Measurements from ENCODE around the gene YEATS4.
A peak's percentile ranks its signal among the peaks of the same experiment; 100 is the strongest.
"Not testable (repeated sequence)": the region's sequence is repeated elsewhere in the genome, so short reads cannot be mapped to it uniquely, and the experiment has no call there.

Gene YEATS4

DNA sequence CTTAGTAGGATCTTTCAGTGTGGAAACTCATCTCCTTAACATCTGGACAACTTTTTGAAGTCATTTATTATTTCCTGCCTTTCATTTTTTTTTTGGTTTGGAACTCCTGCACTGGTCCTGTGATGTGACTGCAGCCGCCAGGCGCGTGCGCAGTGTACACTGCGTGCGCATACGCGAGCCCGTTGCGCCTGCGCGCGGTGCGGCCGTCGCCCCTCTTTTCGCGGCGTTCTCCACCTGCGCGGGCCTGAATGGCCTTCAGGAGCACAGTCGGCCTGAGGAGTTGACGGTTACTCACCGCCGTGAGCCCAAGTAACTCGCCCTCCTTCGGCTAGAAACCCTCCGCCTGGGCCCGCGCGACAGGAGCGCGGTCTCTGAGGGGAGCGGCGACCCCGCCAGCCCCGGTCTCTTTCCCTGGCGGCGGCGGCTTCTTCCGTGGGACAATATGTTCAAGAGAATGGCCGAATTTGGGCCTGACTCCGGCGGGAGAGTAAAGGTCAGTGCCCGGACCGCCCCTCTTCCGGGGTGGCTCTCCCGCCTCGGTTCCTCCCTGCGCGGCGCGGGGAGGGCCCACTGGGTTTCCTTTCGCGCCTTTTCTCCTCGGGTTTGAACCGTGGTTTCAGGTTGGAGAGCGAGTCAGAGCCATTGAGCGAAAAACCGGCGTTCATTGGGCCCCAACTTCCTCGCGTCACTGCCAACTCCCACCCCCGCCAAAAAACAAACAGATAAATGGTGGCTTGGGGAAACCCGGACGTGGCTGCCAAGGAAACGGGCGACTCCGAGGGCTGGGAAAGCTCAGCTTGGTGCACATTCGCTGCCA lies at the start of gene YEATS4:
Gene YEATS4, plus strand, starts transcription at position 213 of the 817 bp plus-strand sequence. Its CDS starts 230 bp downstream, at position 443.
- DNase-seq = peak; percentile 77 to 79

DNA sequence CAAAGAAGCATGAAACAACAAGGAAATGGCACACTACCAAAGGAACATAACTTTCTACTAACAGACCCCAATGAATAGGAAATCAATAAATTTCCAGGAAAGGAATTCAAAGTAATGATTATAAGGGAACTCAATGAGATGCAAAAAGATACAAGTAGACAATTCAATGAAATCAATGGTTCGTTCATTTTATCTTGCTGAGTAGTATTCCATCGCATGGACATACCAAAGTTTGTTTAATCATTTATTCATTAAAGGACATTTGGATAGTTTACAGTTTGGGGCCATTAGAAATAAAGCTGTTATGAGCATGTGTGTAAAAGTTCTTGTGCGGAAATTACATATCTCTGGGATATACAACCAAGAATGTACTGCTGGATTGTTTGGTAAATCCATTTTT lies 46.3 kb upstream of the YEATS4 start:
- no peak for DNase-seq

DNA sequence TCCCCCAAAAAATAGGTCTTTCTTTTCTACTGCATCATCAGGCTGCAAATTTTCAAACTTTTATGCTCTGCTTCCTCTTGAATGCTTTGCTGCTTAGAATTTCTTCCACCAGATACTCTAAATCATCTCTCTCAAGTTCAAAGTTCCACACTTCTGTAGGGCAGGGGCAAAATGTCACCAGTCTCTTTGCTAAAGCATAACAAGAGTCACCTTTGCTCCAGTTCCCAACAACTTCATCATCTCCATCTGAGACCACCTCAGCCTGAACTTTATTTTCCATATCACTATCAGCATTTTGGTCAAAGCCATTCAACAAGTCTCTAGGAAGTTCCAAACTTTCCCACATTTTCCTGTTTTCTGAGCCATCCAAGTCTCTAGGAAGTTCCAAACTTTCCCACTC lies 42.8 kb upstream of the YEATS4 start:
- DNase-seq = not testable (repeated sequence)

DNA sequence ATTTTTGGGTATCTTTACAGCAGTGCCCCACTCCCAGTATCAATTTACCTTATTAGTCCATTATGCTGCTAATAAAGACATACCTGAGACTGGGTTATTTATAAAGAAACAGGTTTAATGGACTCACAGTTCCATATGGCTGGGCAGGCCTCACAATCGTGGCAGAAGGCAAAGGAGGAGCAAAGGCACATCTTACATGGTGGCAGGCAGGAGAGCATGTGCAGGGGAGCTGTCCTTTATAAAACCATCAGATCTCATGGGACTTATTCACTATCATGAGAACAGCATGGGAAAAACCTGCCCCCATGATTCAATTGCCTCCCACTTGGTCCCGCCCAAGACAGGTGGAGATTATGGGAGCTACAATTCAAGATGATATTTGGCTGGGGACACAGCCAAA lies 42.3 kb upstream of the YEATS4 start:
- not testable (repeated sequence) for DNase-seq

DNA sequence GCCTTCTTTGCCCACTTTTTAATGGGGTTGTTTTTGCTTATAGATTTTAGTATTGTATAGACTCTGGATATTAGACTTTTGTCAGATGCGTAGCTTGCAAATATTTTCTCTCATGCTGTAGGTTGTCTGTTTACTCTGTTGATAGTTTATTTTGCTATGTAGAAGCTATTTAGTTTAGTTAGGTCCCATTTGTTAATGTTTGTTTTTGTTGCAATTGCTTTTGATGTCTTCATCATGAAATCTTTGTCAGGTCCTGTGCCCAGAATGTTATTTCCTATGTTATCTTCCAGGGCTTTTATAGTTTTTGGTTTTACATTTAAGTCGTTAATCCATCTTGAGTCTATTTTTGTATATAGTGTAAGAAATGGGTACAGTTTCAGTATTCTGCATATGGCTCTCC lies 41.3 kb upstream of the YEATS4 start:
- no peak for DNase-seq

DNA sequence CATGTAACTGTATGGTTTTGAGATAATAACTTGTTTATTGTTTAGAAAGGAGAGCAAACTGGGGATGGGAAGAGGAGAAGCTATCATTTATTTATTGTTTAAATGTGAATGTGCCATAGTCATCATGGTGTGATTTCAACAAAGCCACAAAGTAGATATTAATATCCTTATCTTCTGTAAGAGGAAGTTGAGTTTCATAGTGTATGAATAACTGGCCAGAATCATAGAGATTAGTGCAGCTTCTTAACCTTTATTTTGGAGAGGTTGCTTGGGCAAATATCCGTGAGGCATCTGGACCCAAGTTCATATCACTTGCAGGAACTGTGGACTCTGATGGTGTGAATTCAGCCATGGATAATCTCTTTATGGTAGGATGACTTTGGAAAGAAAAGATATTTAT lies 38.2 kb upstream of the YEATS4 start:
- no peak for DNase-seq

DNA sequence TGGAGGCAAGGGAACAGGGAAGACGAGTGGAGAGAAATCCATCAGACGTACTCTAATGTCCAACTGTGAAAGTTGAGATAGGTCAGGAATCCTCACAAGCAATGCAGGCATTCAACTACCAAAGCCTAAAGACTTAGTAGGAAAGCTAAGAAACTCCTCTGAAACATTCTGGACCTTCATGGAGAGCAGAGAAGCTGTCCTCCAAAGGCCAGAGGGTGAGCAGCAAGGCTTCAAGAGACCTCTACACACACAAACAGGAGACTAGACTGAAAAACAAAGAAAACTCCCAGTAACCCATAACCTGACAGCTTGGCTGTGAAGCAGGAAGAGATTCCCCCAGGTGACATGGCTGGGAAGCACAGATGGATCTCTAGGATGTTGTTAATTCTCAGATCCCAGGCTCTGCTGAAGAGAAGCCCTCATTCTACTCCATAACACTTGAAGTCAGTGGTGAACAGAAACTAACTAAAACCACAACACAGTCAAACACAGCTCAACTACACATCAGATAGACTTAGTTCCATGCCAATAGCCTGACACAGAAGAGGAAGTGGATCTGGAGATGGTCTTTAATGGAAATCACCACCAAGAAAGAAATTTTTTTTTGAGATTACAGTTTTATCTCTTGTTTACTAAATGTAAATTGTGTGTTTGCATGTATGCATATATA lies 34.6 kb upstream of the YEATS4 start:
- DNase-seq = no peak

DNA sequence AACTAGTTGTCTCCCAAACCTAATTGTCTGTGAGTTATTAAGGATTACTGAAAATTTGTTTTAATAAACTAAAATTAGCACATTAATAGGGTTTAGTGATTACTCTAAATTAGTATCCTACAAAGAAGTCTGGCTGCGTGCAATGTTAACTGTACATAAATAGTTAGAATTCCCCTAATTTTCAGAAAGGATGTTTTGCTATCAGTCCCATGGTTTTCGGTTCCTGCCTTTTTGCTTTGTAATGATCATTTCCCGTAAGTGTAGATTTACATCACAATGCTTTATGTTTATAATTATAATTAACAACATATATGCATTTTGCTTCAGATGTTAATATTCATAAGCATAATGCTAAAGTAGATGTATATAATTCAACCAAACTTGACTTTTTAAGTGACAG lies 31.1 kb upstream of the YEATS4 start:
- no peak for DNase-seq

DNA sequence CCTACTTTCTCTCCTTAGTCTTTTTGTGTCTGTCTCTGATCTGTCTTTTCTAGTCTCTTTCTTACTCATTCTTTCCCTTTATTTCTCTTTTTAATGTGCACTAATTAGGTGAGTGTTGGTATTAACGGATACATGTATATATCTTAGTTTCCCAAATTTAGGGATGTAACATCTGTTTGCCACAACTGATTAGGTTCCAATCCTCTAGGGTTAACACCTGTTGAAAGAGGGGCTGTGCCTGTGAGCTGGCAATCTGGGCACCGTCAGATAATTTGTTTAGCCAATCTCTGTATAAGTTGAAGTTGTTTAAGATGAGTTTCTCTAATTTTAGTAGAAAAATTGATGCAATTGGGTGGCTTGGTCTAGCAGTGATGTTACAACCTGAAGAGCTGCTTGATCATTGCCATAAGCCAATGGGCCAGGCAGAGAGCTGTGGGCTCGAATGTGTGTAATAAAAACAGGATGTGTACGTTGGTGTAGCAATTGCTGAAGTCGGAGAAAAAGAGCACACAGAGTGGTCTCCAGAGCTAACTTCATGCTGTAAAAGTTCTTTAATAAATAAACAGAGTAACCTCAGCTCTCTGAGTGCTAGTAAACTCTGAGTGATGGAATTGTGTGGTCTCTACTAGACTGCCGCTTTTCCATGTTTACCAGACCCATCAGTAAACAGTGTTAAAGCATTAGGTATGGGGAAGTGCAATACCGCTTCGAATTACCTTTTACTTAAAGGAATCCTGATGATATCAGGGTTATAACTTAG lies 29.7 kb upstream of the YEATS4 start:
- no peak for DNase-seq

DNA sequence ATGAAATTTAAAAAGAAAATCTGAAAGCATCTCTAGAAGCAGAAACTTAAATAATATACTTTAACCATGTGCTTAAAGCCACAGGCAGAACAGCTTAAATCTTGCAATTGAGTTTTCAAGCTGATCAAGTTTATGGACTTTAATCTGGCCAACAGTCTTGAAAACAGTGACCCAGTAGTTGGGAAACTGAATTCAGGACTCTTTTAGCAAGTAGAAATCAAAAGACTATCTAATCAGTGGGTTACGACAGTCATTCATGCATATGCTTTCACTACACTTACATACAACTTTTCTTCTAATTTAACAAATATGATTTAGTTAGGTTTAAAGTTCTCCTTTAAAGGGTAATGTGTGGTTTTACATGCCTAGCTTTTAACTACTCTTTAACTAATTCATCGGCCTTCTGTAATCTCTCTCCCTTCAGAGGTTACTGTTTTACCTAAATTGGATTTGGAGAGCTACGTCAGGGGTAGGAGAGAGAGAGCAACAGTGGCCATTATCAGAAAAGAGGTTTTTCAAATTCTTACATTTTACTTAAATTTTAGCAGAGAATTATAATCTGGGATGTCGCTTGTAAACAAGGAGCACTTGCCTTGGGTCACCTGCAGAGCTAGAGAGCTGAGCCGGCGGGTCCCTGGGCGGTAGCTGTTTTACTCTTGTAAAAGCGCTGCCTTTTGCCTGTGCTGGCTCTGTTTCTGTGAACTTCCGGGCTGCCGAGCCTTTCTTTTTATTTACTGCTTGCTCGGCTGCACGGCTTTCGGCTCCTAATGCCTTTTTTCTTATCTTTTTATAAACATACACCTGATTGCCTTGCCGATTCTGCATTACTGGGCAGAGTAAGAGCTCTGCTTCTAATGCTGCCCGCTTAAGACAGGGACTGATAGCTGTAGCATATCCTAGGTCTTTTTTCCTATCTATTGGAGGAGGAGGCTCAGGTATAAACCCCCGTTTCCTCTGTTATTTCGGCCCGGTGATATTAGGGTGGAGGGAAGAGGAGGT lies 28.8 kb upstream of the YEATS4 start:
- peak; percentile 25 to 43 for DNase-seq

DNA sequence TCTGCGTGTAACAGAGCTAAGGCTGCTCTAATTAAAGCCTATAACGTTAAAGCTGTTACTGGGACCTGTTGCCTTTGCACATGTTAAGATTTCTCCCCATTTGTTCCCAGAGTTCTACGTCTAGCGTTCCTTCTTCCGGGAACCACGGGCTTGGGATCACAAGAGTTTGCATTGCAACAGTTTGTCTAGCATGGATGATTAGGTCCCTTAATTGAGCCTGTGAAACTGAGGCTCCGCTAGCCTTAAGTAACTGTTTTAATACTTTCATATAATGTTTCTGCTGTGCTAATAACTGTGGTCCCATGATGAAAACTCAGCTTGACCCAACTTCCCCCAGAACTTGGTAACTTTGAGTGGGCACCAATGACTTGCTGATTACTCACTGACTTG lies 28.0 kb upstream of the YEATS4 start:
- DNase-seq = no peak

DNA sequence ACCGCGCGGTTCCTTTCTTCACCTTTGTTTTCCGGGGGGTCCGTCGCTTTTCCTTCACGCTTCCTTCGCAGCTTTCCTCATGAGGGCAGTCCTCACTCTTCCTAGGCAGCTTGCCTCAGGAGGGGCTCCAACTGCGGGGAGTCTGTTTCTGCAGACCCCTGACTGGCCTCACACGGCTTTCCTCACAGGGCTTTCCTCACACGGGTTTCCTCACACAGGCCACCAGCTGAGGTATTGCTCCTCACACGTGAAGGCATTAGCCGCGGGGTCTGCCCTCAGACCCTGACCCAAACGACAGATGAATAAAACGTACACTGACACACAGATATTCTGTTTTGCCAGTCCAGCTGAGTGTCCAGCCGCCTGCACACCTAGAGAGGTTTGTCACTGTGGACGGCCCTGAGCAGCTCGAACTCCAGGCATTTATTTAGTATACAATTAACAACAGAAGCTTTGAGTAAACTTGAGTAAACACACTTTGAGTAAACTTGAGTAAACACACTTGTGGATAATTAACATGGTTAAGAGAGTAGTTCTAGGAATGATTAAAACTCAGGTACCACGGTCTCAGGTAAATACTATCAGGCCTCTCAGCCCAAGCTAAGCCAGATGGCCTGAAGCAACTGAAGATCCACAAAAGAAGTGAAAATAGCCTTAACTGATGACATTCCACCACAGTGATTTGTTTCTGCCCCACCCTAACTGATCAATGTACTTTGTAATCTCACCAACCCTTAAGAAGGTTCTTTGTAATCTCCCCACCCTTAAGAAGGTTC lies 27.4 kb upstream of the YEATS4 start:
- DNase-seq = no peak

DNA sequence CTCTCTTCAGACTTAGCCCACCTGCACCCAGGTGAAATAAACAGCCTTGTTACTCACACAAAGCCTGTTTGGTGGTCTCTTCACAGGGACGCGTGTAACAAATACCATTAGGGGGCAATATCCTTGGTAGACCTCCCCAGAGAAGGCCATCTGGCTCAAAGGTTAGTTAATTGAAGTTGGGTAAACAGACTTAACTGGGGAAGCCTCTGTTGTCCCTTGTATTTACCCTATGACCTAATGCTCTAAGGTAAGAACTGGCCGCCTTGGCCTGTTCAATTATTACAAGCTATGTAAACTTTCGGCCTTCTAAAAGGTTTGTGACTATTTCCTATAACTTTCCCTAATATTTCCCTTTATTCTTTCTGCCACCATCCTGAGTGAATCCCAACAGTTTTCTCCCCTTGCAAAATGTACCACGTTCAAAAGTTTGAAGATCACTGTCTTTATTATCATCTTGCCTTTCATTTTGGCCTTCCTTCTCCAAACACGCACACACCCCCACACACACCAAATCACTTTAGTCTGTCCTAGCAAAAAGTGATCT lies 26.7 kb upstream of the YEATS4 start:
- no peak for DNase-seq

DNA sequence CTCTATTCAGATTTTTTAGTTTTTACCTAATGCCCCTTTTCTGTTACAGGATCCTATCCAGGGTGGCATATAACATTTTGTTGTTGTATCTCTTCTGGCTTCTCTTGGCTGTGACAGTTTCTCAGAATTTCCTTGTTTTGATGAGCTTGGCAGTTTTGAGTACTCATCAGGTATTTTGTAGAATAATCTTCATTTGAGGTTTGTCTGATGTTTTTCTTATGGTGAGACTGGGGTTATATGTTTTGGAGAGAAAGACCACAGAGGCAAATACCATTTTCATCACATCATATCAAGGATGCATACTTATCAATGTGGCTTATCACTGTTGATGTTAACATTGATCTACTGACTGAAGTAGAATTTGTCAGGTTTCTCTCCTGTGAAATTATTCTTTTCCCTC lies 25.4 kb upstream of the YEATS4 start:
- DNase-seq = no peak

DNA sequence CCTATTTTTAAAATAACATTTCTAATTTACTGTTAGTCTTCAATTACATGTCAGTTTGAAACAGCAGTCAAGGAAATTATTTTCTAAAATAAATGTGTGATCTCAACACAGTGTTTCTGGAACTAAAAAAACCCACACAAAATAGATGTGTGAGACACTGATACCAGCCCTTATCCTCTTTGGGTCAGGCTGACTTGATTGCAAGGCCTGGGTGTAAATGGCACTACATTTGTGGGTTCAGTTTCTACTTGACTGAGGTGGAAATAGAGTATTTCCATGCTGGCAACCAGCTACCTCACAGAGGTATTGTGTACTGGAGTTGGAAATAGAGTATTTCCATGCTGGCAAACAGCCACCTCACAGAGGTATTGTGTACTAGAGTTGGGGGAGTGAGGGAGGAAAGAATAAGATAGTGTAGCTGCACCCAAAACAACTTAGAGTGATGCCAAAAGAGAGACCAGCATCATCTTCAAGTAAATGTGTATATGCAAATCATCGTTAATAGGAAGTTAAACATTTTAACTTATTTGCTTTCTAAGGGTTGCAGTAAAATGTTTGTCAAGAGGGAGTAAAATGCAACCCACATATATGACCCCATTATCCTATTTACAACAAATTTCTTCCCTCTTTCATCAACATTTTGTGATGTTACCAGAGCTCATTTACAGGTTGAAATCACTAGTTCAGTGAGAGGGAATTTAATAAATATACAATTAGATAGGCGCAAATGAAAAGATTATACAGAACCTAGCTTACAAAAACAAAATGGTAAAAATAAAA lies 22.0 kb upstream of the YEATS4 start:
- DNase-seq = no peak

DNA sequence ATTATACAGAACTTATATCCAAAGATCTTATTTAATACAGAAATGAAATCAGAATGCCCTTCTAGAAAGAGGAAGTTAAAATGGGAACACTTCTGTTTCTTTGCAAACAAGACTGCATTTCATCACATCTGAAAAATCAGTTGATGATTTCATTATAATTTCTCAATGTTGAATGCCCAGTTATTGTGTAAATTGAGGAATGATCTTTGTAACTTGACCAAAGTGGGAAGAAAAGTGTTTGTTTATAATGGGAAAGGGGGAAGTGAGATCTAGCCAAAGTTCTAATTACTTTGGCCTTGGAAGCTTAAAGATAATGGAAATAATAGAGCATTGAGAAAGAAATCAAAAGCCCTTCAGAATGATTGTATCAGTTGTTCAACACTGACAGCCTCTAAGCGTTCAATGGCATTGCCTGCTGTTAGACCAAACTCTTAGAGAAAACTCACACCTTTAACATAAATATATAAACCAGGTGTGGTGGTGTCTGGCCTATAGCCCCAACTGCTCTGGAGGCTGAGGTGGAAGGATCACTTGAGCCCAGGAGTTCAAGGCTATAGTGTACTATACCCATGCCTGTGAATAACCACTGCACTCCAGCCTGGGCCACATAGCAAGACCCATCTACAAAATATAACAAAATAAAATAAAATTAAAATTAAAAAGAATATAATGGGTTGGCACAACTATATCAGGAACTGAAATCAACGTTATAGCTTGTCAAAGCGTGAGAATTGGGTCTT lies 21.3 kb upstream of the YEATS4 start:
- no peak for DNase-seq

DNA sequence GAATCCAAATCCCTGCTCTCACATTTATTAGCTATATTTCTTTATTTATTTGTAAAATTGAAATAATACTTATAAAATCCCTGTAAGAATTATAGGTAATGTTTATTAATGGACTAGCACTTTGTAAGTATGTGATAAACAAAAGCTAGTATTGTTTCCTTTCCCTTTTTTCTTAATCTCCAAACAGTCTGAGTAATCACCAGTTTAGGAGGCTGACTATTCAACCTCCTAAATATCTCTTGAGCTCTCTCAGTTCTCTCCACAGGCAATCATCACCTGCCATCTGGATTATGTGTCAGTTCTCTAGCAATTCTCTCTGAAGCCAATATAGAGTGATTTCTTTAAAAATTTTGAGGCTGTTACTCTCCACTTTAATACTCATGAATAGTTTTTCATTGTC lies 20.6 kb upstream of the YEATS4 start:
- no peak for DNase-seq

DNA sequence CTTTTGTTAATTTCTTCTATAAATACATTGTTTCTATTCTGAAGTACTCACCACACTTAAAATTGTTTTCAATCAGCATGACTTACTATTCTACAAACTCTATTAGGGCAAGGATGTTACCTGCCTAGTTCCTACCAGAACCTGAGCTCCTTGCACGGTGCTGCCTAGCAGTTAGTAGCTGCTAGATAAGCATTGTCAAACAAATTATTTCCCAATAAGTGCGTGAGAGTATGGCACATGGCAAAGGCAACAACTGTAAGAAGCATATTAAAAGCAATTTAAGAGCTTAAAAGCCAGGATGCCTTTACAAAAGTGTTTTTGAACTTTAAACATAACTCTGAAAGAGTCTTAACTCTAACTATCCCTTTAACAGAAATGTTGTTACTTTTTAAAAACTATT lies 19.5 kb upstream of the YEATS4 start:
- no peak for DNase-seq

DNA sequence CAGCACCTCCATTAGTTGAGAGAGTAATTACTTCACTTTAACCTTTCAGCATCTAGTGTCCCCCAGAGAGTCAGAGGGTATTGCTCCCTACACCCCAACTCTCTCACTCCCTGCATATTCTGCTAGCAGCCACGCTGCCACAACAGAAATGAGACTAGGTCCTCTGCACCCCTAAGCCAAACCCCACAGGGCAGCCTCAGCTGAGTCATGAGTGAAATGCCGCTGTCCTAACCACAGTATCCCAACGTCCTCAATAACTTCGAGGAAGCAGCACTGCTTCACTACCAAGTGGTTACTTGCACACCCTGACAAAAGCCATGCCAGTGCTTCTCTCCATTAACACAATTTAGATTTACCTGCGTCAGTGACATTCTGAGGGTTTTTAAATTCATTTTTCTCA lies 18.2 kb upstream of the YEATS4 start:
- DNase-seq = no peak

DNA sequence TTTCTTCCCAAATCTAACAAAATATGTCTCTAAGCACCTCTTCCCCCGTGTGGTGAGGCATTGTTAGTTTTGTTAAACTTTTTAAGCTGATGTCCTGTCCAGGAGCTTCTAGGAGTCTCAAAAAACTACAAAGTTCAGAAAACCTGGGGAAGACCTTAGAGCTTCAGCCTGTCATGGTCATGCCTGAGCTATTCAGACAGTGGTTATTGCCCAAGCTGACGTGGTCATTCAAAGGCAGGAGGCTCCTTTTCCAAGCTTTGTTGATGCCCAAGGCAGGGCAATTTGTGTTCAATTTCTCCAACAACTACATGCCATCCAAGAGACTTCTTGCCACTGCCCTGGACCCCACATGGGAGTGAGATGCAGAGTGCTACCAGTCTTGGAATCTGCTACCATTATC lies 17.1 kb upstream of the YEATS4 start:
- no peak for DNase-seq

Data from stimulated activated CD4-positive, alpha-beta T cell treated with anti-CD3 and anti-CD28 coated beads, Interleukin-2, amount 100 ng/mL, for 48 hours (primary cell).